ENCODE results near the gene TMEM255B.

The TMEM255B gene

DNA sequence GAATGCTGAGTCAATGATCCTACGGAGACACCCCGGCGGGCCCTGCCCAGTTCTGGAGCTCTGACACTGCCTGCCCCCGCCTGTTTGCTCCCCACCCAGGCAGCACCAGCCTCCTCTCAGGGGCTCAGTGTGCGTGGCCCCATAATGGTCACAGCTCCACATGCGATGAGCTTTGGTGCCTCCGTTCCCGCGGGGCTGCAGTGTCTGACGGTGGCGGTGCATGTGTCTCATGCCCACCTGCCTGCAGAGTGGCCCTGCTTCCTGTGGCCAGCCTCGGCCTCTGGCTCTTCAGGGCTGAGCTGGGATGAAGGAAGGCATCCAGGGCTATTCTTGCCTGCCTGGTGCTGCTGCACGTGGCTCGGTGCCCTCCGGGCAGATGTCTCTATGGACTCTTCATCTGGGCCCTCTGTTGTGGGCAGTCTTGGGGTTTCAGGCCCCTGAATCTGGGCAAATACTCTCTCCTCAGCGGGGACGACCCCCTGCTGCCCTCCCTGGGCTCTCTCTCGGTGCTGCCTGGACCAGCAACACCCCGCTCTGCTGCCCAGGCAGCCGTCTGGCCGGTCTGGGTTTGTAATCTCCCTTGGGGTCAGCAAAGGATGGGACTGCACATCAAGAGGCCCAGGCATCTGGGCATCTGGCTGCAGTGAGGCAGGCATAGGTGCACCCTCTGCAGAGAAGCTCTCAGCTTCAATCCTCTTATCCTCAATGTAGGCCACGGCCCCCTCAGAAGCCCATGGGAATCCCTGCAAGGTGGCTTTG, 19.3 kb upstream of the TMEM255B start:
- no peak for DNase-seq
- Histone ChIP-seq H4K5ac (ENCODE audit: low read length) (no peak overlapping the region), H3K9ac (ENCODE audit: low read length) (no peak overlapping the region), H3K4me3 (ENCODE audit: low read length) (no peak overlapping the region), H3K36me3 (ENCODE audit: control insufficient read depth, insufficient read depth, low read length) (no peaks in the 10 kb centered on the region), H3K79me1 (ENCODE audit: low read length) (no peaks in the 10 kb centered on the region), H3K79me2 (ENCODE audit: control insufficient read depth, insufficient read depth, low read length) (no peaks in the 10 kb centered on the region), H2AK5ac (ENCODE audit: low read length) (no peak overlapping the region), H4K8ac (ENCODE audit: low read depth, low read length) (no peak overlapping the region), H2BK5ac (ENCODE audit: low read length) (no peak overlapping the region), H3K4ac (ENCODE audit: low read depth, low read length) (no peak overlapping the region), H3K27me3 (ENCODE audit: insufficient read depth, low read length, poor library complexity) (no peaks in the 10 kb centered on the region), H3K4me1 (ENCODE audit: control insufficient read depth, low read depth, low read length) (no peaks in the 10 kb centered on the region), H3K23ac (ENCODE audit: low read length) (no peak overlapping the region), H3K18ac (ENCODE audit: low read length) (no peak overlapping the region), H3K4me2 (ENCODE audit: low read length) (no peak overlapping the region), H3K56ac (ENCODE audit: low read length) (no peak overlapping the region), H3K27ac (ENCODE audit: low read depth, low read length) (no peak overlapping the region), H2BK15ac (replicated peaks; ENCODE audit: low read depth) (no peak overlapping the region), H2BK120ac (ENCODE audit: low read depth, low read length) (no peak overlapping the region)
- no CpG with 5 or more reads among the region's 22 CpGs for WGBS (ENCODE audit: extremely low coverage, insufficient coverage, low lambda C conversion rate)

DNA sequence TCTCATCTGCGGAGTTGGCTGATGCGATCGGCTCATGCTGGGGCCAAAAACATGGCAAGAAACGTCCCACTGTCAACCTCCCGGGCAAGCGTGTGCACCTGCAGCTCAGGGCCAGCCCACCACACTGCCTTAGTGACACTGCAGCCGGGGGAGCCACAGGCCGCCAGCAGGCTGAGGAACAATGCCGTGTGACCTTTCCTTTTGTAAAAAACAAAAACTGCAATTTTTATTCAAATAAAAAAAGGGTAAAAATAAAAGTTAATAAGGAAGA, 18.8 kb upstream of the TMEM255B start:
- H3K4me3 ChIP-seq (ENCODE audit: low read length): no peak overlapping the region
- no peak overlapping the region for H4K5ac ChIP-seq (ENCODE audit: low read length)
- H3K27me3 ChIP-seq (ENCODE audit: insufficient read depth, low read length, poor library complexity): no peaks in the 10 kb centered on the region
- no peaks in the 10 kb centered on the region for H3K79me2 ChIP-seq (ENCODE audit: control insufficient read depth, insufficient read depth, low read length)
- no peak overlapping the region for H3K23ac ChIP-seq (ENCODE audit: low read length)
- no peak overlapping the region for H3K56ac ChIP-seq (ENCODE audit: low read length)
- H3K79me1 ChIP-seq (ENCODE audit: low read length): no peaks in the 10 kb centered on the region
- no peak overlapping the region for H2AK5ac ChIP-seq (ENCODE audit: low read length)
- H3K9ac ChIP-seq (ENCODE audit: low read length): no peak overlapping the region
- H3K18ac ChIP-seq (ENCODE audit: low read length): no peak overlapping the region
- no peak overlapping the region for H2BK5ac ChIP-seq (ENCODE audit: low read length)
- no peaks in the 10 kb centered on the region for H3K36me3 ChIP-seq (ENCODE audit: control insufficient read depth, insufficient read depth, low read length)
- no peak overlapping the region for H3K4ac ChIP-seq (ENCODE audit: low read depth, low read length)
- no peak overlapping the region for H2BK120ac ChIP-seq (ENCODE audit: low read depth, low read length)
- no peak overlapping the region for H2BK15ac ChIP-seq (replicated peaks; ENCODE audit: low read depth)
- no peaks in the 10 kb centered on the region for H3K4me1 ChIP-seq (ENCODE audit: control insufficient read depth, low read depth, low read length)
- DNase-seq: no peak
- WGBS (ENCODE audit: extremely low coverage, insufficient coverage, low lambda C conversion rate): no CpG with 5 or more reads among the region's 9 CpGs
- H3K4me2 ChIP-seq (ENCODE audit: low read length): no peak overlapping the region
- H4K8ac ChIP-seq (ENCODE audit: low read depth, low read length): no peak overlapping the region
- no peak overlapping the region for H3K27ac ChIP-seq (ENCODE audit: low read depth, low read length)

DNA sequence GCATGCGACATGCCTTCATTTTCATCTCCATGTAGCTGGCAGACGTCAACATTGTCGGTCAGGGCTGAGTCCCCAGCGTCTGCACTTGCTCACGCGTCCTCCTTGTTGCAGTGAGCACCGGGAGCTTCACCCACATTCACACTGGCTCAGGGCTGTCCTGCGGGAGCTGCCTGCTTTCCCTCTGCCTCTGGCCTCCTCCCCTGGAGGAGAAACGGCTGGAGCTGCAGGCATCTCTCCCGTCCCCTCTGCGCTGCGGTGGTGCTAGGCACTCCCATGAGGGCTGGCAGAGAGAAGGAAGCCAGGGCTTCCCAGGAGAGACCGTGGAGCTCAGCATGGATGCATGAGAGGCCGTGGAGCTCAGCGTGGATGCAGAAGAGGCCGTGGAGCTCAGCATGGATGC, 18.4 kb upstream of the TMEM255B start:
- no peak overlapping the region for H2BK15ac ChIP-seq (replicated peaks; ENCODE audit: low read depth)
- H3K9ac ChIP-seq (ENCODE audit: low read length): no peak overlapping the region
- H3K27ac ChIP-seq (ENCODE audit: low read depth, low read length): no peak overlapping the region
- H3K79me2 ChIP-seq (ENCODE audit: control insufficient read depth, insufficient read depth, low read length): no peaks in the 10 kb centered on the region
- no peak overlapping the region for H4K8ac ChIP-seq (ENCODE audit: low read depth, low read length)
- H3K79me1 ChIP-seq (ENCODE audit: low read length): no peaks in the 10 kb centered on the region
- no peak overlapping the region for H2BK120ac ChIP-seq (ENCODE audit: low read depth, low read length)
- no peaks in the 10 kb centered on the region for H3K27me3 ChIP-seq (ENCODE audit: insufficient read depth, low read length, poor library complexity)
- no peak overlapping the region for H3K4me3 ChIP-seq (ENCODE audit: low read length)
- H3K18ac ChIP-seq (ENCODE audit: low read length): no peak overlapping the region
- no peak overlapping the region for H2AK5ac ChIP-seq (ENCODE audit: low read length)
- H3K56ac ChIP-seq (ENCODE audit: low read length): no peak overlapping the region
- no peak overlapping the region for H4K5ac ChIP-seq (ENCODE audit: low read length)
- no peak overlapping the region for H2BK5ac ChIP-seq (ENCODE audit: low read length)
- H3K4me1 ChIP-seq (ENCODE audit: control insufficient read depth, low read depth, low read length): no peaks in the 10 kb centered on the region
- no peak overlapping the region for H3K4ac ChIP-seq (ENCODE audit: low read depth, low read length)
- no peak overlapping the region for H3K4me2 ChIP-seq (ENCODE audit: low read length)
- no CpG with 5 or more reads among the region's 16 CpGs for WGBS (ENCODE audit: extremely low coverage, insufficient coverage, low lambda C conversion rate)
- DNase-seq: no peak
- no peaks in the 10 kb centered on the region for H3K36me3 ChIP-seq (ENCODE audit: control insufficient read depth, insufficient read depth, low read length)
- no peak overlapping the region for H3K23ac ChIP-seq (ENCODE audit: low read length)

DNA sequence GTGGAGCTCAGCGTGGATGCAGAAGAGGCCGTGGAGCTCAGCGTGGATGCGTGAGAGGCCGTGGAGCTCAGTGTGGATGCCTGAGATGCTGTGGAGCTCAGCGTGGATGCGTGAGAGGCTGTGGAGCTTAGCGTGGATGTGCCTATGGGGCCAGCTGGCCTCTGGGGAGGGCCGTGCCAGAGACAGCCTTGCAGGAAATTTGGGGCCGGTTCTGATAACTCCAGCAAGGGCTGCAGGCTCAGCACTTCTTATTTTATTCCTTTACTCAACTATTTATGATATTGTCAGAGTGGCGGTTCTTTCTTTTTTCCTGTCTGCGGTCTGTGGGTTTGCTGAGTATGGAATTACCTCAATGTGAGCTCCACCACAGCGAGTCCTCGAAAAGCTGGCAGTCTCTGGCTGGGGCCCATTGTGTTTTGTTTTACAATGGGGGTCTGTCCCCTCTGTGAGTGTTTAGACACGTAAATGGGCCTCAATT, 17.8 kb upstream of the TMEM255B start:
- Histone ChIP-seq H3K79me2 (ENCODE audit: control insufficient read depth, insufficient read depth, low read length) (no peaks in the 10 kb centered on the region), H3K4me1 (ENCODE audit: control insufficient read depth, low read depth, low read length) (no peaks in the 10 kb centered on the region), H3K18ac (ENCODE audit: low read length) (no peak overlapping the region), H3K79me1 (ENCODE audit: low read length) (no peaks in the 10 kb centered on the region), H3K9ac (ENCODE audit: low read length) (no peak overlapping the region), H3K4me2 (ENCODE audit: low read length) (no peak overlapping the region), H4K8ac (ENCODE audit: low read depth, low read length) (no peak overlapping the region), H3K56ac (ENCODE audit: low read length) (no peak overlapping the region), H3K4ac (ENCODE audit: low read depth, low read length) (no peak overlapping the region), H3K27ac (ENCODE audit: low read depth, low read length) (no peak overlapping the region), H2BK15ac (replicated peaks; ENCODE audit: low read depth) (no peak overlapping the region), H3K23ac (ENCODE audit: low read length) (no peak overlapping the region), H3K4me3 (ENCODE audit: low read length) (no peak overlapping the region), H3K27me3 (ENCODE audit: insufficient read depth, low read length, poor library complexity) (no peaks in the 10 kb centered on the region), H2AK5ac (ENCODE audit: low read length) (no peak overlapping the region), H2BK5ac (ENCODE audit: low read length) (no peak overlapping the region), H2BK120ac (ENCODE audit: low read depth, low read length) (no peak overlapping the region), H3K36me3 (ENCODE audit: control insufficient read depth, insufficient read depth, low read length) (no peaks in the 10 kb centered on the region), H4K5ac (ENCODE audit: low read length) (no peak overlapping the region)
- WGBS (ENCODE audit: extremely low coverage, insufficient coverage, low lambda C conversion rate): no CpG with 5 or more reads among the region's 15 CpGs
- no peak for DNase-seq

DNA sequence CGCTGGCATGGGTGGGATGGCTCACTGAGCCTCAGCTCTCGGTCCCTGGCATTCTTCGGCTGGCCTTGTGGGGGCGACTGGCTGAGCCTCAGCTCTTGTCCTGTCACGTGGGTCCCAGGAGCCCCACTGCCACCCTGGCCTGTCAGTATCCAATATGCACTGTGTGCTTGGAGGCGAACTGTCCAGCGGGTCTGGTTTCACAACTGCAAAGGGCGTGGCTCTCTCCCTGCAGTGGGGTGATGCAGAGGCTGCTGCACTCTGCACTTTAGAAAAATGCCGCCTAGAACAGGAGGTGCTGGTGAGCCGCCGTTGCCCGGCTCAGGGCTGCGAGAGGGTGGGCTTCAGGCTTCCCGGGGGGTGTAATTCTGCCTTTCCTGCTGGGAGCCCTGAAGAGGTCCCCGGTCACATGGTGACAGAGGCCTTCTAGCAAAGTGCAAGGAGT, 17.0 kb upstream of the TMEM255B start:
- Histone ChIP-seq H2BK120ac (ENCODE audit: low read depth, low read length) (no peak overlapping the region), H4K5ac (ENCODE audit: low read length) (no peak overlapping the region), H3K23ac (ENCODE audit: low read length) (no peak overlapping the region), H3K18ac (ENCODE audit: low read length) (no peak overlapping the region), H3K4me1 (ENCODE audit: control insufficient read depth, low read depth, low read length) (no peaks in the 10 kb centered on the region), H4K8ac (ENCODE audit: low read depth, low read length) (no peak overlapping the region), H3K9ac (ENCODE audit: low read length) (no peak overlapping the region), H3K4ac (ENCODE audit: low read depth, low read length) (no peak overlapping the region), H3K4me3 (ENCODE audit: low read length) (no peak overlapping the region), H3K79me1 (ENCODE audit: low read length) (no peaks in the 10 kb centered on the region), H2BK5ac (ENCODE audit: low read length) (no peak overlapping the region), H3K36me3 (ENCODE audit: control insufficient read depth, insufficient read depth, low read length) (no peaks in the 10 kb centered on the region), H3K27ac (ENCODE audit: low read depth, low read length) (no peak overlapping the region), H3K56ac (ENCODE audit: low read length) (no peak overlapping the region), H3K79me2 (ENCODE audit: control insufficient read depth, insufficient read depth, low read length) (no peaks in the 10 kb centered on the region), H2BK15ac (replicated peaks; ENCODE audit: low read depth) (no peak overlapping the region), H2AK5ac (ENCODE audit: low read length) (no peak overlapping the region), H3K4me2 (ENCODE audit: low read length) (no peak overlapping the region), H3K27me3 (ENCODE audit: insufficient read depth, low read length, poor library complexity) (no peaks in the 10 kb centered on the region)
- WGBS (ENCODE audit: extremely low coverage, insufficient coverage, low lambda C conversion rate): no CpG with 5 or more reads among the region's 15 CpGs
- DNase-seq: peak; percentile 50
